PC-9 (cell line): ENCODE data around the gene NCBP2. TPM values are rescaled to one million over a fixed set of nuclear protein-coding genes. Genes with fewer than 3 reads are reported as not detected.

Experiments used
- BruUV-seq: library from RNA; stranded (reverse); fragments of 400-500 nt; replicated peaks from 2 replicates; lab custom pipeline; 2021; lab: Mats Ljungman, UMichigan
- CTCF ChIA-PET: fragments of 300-600 bp; sonication (Branson Sonifier 250); formaldehyde crosslinking; loops from one replicate; lab custom pipeline; 2022; ENCODE audit warnings: antibody characterized with exemption; lab: Charles Lee
- POLR2A ChIA-PET: fragments of 300-600 bp; sonication (Branson Sonifier 250); formaldehyde crosslinking; loops from one replicate; lab custom pipeline; 2022; ENCODE audit warnings: antibody characterized with exemption; ENCODE audit not compliant: unreplicated experiment; lab: Charles Lee
- DNase-seq, 2 experiments: peaks; one replicate each; pipeline versions ENCODE4 v3.0.0 to v3.0.0-alpha.2; 2015 to 2022; ENCODE audit warnings: mixed read lengths in 1 of 2
- H2AFZ ChIP-seq: fragments of 200-600 bp; sonication (generic); 2 replicates; pipeline ENCODE4 v1.8.1; 2017; ENCODE audit warnings: antibody characterized with exemption
- H3F3A ChIP-seq: fragments of 200-600 bp; sonication (generic); 2 replicates; pipeline ENCODE4 v1.8.1; 2017; ENCODE audit warnings: antibody characterized with exemption, mild to moderate bottlenecking, low read depth; ENCODE audit not compliant: insufficient read depth
- H3K27ac ChIP-seq: fragments of 200-600 bp; sonication (generic); 2 replicates; pipeline ENCODE4 v1.6.1; 2016; ENCODE audit warnings: mixed run types
- H3K27me3 ChIP-seq: fragments of 200-600 bp; sonication (generic); 2 replicates; pipeline ENCODE4 v1.6.1; 2016; ENCODE audit warnings: low read depth, mixed run types; ENCODE audit not compliant: insufficient read depth
- H3K36me3 ChIP-seq: fragments of 200-600 bp; sonication (generic); 2 replicates; pipeline ENCODE4 v1.6.1; 2016; ENCODE audit warnings: low read depth, mixed run types
- H3K4me1 ChIP-seq: fragments of 200-600 bp; sonication (generic); replicated peaks from 2 replicates; pipeline ENCODE4 v1.6.1; 2016; ENCODE audit warnings: mixed run types; ENCODE audit not compliant: insufficient read depth
- H3K4me2 ChIP-seq: fragments of 200-600 bp; sonication (generic); 2 replicates; pipeline ENCODE4 v1.6.1; 2017; ENCODE audit warnings: mixed run types
- H3K4me3 ChIP-seq: fragments of 200-600 bp; sonication (generic); 2 replicates; pipeline ENCODE4 v1.6.1; 2016; ENCODE audit warnings: mixed run types
- H3K79me2 ChIP-seq: fragments of 200-600 bp; sonication (generic); 2 replicates; pipeline ENCODE4 v1.6.1; 2017; ENCODE audit warnings: low read depth, mixed run types
- H3K9me2 ChIP-seq: fragments of 200-600 bp; sonication (generic); 2 replicates; pipeline ENCODE4 v1.8.1; 2017; ENCODE audit warnings: mild to moderate bottlenecking; ENCODE audit not compliant: insufficient read depth
- H3K9me3 ChIP-seq: fragments of 200-600 bp; sonication (generic); 2 replicates; pipeline ENCODE4 v1.8.1; 2016; ENCODE audit warnings: low read depth; ENCODE audit not compliant: insufficient read depth
- H4K20me1 ChIP-seq: fragments of 200-600 bp; sonication (generic); 2 replicates; pipeline ENCODE4 v1.8.1; 2017; ENCODE audit not compliant: insufficient read depth
- EZH2 ChIP-seq: fragments of 200-600 bp; sonication (generic); IDR thresholded peaks from 2 replicates; pipeline ENCODE4 v1.8.0; 2017; ENCODE audit warnings: antibody characterized with exemption, low read depth
- intact Hi-C: fragments of 100-400 bp; cut with micrococcal nuclease; formaldehyde crosslinking; loops from one replicate; pipeline ENCODE4 v1.10.0; 2022; ENCODE audit not compliant: unreplicated experiment
- total RNA-seq: library from RNA; stranded (reverse); gene quantifications from 2 replicates; pipeline ENCODE4 v1.2.3, GENCODE V29; 2021
- TF ChIP-seq, protein P1 (sequence below): fragments of 200-600 bp; sonication (generic); conservative IDR thresholded peaks from 2 replicates; pipeline ENCODE4 v1.6.1; 2017; ENCODE audit warnings: mixed run types, antibody characterized with exemption, mild to moderate bottlenecking, moderate library complexity

NCBP2 gene
- total RNA-seq, 1 experiment from 2014 or later = 91.8 TPM

DNA sequence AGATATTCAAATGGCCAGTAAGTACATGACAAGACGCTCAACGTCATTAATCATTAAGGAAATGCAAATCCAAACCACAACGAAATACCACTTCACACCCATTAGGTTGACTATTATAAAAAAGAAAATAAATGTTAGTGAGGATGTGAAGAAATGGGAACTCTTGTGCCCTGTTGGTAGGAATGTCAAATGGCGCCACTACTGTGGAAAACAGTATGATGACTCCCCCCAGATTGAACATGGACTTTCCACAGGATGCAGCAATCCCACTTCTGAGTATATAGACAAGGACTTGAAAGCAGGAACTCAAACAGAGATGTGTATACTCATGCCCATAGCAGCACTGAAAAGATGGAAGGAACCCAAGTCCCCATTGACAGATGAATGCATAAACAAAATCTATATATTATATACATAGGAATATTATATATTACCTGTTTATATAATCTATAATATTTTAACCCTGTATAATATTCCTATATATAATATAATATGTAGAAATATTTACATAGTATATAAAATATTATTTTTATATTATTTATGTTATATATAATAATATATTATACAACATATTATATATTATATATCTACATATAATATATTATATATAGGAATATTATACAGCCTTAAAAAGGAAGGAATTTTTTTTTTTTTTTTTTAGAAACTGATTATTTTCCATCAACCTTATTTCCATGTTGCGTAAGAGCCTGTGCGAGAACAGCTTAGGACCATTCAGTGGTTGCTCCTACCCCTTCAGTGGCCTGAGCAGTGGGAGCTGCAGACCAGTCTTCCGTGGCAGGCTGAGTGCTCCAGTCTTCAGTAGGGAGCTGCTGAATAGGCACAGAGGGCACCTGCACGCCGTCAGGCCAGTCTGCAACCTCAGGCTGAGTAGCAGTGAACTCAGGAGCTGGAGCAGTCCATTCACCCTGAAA is 43.9 kb upstream of the NCBP2 start:
- Histone ChIP-seq H3K9me3 (peaks cover 10% of the 10 kb centered on the region; the same call in 1 of the 2 replicates), H4K20me1 (no peaks in the 10 kb centered on the region), H3K4me3 (no peak overlapping the region), H3K36me3 (no peaks in the 10 kb centered on the region), H3K27me3 (no peaks in the 10 kb centered on the region), H3K79me2 (no peaks in the 10 kb centered on the region), H3K4me1 (no peaks in the 10 kb centered on the region), H2AFZ (no peak overlapping the region), H3K27ac (no peak overlapping the region), H3K4me2 (no peak overlapping the region), H3K9me2 (no peaks in the 10 kb centered on the region), H3F3A (no peaks in the 10 kb centered on the region)
- DNase-seq = no peak
- intact Hi-C loops = no loop called here
- ChIA-PET POLR2A (no interaction called here), CTCF (no interaction called here)
- no peak for TF ChIP-seq EZH2
- TF ChIP-seq, protein P1, sequence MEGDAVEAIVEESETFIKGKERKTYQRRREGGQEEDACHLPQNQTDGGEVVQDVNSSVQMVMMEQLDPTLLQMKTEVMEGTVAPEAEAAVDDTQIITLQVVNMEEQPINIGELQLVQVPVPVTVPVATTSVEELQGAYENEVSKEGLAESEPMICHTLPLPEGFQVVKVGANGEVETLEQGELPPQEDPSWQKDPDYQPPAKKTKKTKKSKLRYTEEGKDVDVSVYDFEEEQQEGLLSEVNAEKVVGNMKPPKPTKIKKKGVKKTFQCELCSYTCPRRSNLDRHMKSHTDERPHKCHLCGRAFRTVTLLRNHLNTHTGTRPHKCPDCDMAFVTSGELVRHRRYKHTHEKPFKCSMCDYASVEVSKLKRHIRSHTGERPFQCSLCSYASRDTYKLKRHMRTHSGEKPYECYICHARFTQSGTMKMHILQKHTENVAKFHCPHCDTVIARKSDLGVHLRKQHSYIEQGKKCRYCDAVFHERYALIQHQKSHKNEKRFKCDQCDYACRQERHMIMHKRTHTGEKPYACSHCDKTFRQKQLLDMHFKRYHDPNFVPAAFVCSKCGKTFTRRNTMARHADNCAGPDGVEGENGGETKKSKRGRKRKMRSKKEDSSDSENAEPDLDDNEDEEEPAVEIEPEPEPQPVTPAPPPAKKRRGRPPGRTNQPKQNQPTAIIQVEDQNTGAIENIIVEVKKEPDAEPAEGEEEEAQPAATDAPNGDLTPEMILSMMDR = peak; percentile 25; the same call in 1 of the 2 replicates
- no TSS peak for BruUV-seq

DNA sequence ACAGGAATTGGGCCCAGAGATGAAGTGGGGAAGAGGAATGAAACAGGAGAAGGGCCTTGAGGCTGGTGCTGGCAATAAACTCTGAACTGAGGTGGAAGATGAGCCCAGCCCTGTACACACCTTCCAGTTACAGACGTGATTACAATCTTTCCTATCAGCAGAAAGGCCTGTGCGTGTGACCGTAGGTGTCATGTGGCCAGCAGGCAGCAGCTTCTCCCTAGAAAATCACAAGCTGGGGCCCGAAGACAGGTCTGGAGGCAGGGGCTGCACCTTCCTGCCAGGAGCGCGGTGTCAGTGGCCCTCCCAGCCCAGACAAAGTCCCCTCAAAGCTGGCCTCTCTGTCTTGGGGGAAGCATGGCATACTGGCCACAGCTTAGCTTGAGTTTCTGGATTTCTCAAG is 43.0 kb upstream of the NCBP2 start:
- BruUV-seq = no TSS peak
- TF ChIP-seq EZH2 = no peak
- TF ChIP-seq, protein P1 = no peak
- CTCF ChIA-PET = no interaction called here

DNA sequence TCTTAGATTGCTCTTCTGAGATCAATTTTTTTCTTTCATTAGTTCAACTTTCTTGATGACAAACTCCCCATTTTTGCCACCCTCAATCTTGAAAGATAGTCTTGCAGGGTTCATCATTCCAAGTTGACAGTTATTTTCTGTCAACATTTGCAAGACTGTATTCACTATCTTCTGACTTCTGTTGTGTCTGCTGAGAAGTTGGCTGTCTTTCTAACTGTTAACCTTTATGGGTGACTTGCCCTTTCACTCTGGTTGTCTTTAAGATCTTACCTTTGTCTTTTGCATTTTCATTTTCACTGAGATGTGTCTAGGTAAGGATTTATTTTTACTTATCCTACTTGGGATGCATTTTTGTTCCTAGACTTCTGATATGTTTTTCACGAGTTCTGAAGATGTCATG is 40.9 kb upstream of the NCBP2 start:
- DNase-seq = no peak
- ChIA-PET POLR2A (no interaction called here), CTCF (no interaction called here)
- Histone ChIP-seq H3K9me3 (peaks cover 10% of the 10 kb centered on the region; the same call in 1 of the 2 replicates), H3K27me3 (no peaks in the 10 kb centered on the region), H3K36me3 (no peaks in the 10 kb centered on the region), H4K20me1 (no peaks in the 10 kb centered on the region), H3K9me2 (no peaks in the 10 kb centered on the region), H3K4me2 (no peak overlapping the region), H3K4me1 (no peaks in the 10 kb centered on the region), H3K4me3 (no peak overlapping the region), H3K79me2 (no peaks in the 10 kb centered on the region), H3K27ac (no peak overlapping the region), H3F3A (no peaks in the 10 kb centered on the region), H2AFZ (no peak overlapping the region)
- no TSS peak for BruUV-seq
- intact Hi-C loops = no loop called here
- TF ChIP-seq, protein P1 = no peak
- TF ChIP-seq EZH2 = no peak

More for the DNA sequence above, 43.0 kb upstream of the NCBP2 start:
- Histone ChIP-seq H3K9me3 (peaks cover 10% of the 10 kb centered on the region; the same call in 1 of the 2 replicates), H3K79me2 (no peaks in the 10 kb centered on the region), H3K4me2 (no peak overlapping the region), H4K20me1 (no peaks in the 10 kb centered on the region), H3K27me3 (no peaks in the 10 kb centered on the region), H3K27ac (no peak overlapping the region), H3K9me2 (no peaks in the 10 kb centered on the region), H2AFZ (no peak overlapping the region), H3F3A (no peaks in the 10 kb centered on the region), H3K4me3 (no peak overlapping the region), H3K36me3 (no peaks in the 10 kb centered on the region), H3K4me1 (no peaks in the 10 kb centered on the region)
- intact Hi-C loops = no loop called here
- POLR2A ChIA-PET = interaction anchor here (0.7 kb wide), 1 partner anchor 219 kb away, joined by 8 read pairs; no protein-coding TSS in a partner anchor
- DNase-seq = no peak
